Lower leg skin (tissue), 4 donors: ENCODE measurements around the gene MLH3. TPM values are rescaled to one million over a fixed set of nuclear protein-coding genes. Genes with fewer than 3 reads are reported as not detected.
A peak's percentile ranks its signal among the peaks of the same experiment; 100 is the strongest.

Experiments
- DNase-seq, 2 donors: peaks; one replicate each; pipeline ENCODE4 v3.0.0-alpha.2; 2019; ENCODE audit warnings: low spot score in 2 of 2
- H3K4me3 ChIP-seq: fragments of 200-600 bp; sonication (generic); 2 replicates; pipeline ENCODE4 v1.5.1; 2017; ENCODE audit warnings: mild to moderate bottlenecking, low read depth; ENCODE audit not compliant: poor library complexity, severe bottlenecking
- POLR2A ChIP-seq, 2 donors: fragments of 450-650 bp; IDR thresholded peaks; one replicate each; pipeline ENCODE4 v1.6.1; 2016 to 2017; ENCODE audit warnings: antibody characterized with exemption in 2 of 2, mild to moderate bottlenecking in 1 of 2, moderate library complexity in 1 of 2
- WGBS, 2 donors: methylation state at CpG; one replicate each; pipeline ENCODE4 v1.1.5; 2018; 5-methylcytosine and 5-hydroxymethylcytosine counted together
- intact Hi-C: fragments of 100-400 bp; cut with DNase I; formaldehyde crosslinking; loops from one replicate; pipeline ENCODE4 v1.15.0; 2023; ENCODE audit warnings: low total_unique reads
- total RNA-seq, 4 donors: library from RNA; depleted of rRNA; stranded (reverse); fragments of >200 nt; gene quantifications; one replicate each; pipeline ENCODE4 v1.1.0, GENCODE V29; 2016
- TF ChIP-seq, protein P1 (sequence below), 3 donors: fragments of 450-650 bp; IDR thresholded peaks; one replicate each; pipeline ENCODE4 v1.5.1; 2016; ENCODE audit warnings: antibody characterized with exemption in 3 of 3, mild to moderate bottlenecking in 3 of 3, moderate library complexity in 2 of 3

Gene MLH3
- total RNA-seq, 4 donors from 2014 or later = 16.9 to 20.9 (median 19.5) TPM

DNA sequence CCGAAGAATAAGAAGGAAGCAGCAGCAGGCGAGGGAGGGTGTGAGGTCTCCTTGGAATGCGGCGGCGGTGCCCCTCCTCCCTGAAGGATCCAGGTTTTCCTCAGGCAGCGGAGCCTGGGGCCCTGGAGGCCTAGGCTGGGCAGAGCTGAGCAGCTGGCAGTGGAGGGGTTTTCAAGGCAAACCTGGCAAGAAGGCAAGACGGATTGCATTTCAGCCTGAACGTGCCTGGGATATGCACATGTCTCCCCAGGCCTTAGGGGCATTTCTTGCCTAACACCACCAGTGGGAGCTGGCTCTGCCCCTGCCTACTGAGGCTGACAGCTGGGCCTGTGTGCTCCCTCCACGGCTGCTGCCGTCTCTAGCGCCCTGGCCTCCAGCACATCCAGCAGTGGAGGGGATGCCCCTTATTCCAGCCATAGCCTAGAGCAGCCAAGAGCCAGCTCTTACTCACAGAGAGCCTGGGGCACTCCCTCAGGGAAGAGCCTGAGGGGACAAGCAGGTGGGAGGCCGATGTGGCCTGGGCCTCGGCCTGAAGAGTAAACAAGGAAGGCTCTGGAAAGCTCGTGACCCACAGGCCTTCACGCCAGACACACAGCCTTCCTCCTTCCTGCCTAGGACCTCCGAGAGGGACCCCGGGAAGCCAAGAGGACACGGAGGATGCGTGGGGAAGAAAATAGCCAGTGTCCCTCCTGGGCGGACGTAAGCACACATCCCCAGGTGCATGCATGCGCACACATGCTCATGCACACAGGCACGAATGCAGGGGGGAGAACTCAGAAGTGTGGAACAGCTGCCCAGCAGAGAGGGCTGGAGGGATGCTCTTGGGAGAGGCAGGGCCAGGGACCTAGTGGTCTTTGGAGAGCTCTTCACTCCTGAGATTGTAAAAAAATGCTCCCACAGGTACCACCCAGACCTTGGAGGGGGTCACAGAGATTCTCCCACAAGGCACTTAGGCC is 71.5 kb downstream of the MLH3 start:
- DNase-seq = peak in 1 of 2 donors; percentile 81
- H3K4me3 ChIP-seq = no peak overlapping the region
- TF ChIP-seq, protein P1, sequence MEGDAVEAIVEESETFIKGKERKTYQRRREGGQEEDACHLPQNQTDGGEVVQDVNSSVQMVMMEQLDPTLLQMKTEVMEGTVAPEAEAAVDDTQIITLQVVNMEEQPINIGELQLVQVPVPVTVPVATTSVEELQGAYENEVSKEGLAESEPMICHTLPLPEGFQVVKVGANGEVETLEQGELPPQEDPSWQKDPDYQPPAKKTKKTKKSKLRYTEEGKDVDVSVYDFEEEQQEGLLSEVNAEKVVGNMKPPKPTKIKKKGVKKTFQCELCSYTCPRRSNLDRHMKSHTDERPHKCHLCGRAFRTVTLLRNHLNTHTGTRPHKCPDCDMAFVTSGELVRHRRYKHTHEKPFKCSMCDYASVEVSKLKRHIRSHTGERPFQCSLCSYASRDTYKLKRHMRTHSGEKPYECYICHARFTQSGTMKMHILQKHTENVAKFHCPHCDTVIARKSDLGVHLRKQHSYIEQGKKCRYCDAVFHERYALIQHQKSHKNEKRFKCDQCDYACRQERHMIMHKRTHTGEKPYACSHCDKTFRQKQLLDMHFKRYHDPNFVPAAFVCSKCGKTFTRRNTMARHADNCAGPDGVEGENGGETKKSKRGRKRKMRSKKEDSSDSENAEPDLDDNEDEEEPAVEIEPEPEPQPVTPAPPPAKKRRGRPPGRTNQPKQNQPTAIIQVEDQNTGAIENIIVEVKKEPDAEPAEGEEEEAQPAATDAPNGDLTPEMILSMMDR (IDR thresholded peaks at IDR 0.05) = no peak
- TF ChIP-seq POLR2A (IDR thresholded peaks at IDR 0.05) = no peak
- intact Hi-C loops = no loop called here
- WGBS, 2 donors = 48 to 54% methylated on average over 23 of the region's 23 CpGs

- WGBS, 2 donors = 48 to 61% methylated on average over 4 of the region's 4 CpGs
- TF ChIP-seq, protein P1 (IDR thresholded peaks at IDR 0.05) = no peak
- no peak for TF ChIP-seq POLR2A (IDR thresholded peaks at IDR 0.05)
- intact Hi-C loops = no loop called here
- H3K4me3 ChIP-seq = no peak overlapping the region
- DNase-seq = peak in 1 of 2 donors; percentile 40
Measured at GRCh38 chr14:74979029-74979428, 72.2 kb downstream of the MLH3 start.

- TF ChIP-seq, protein P1 (IDR thresholded peaks at IDR 0.05) = no peak
- TF ChIP-seq POLR2A (IDR thresholded peaks at IDR 0.05) = no peak
- DNase-seq = peak in 1 of 2 donors; percentile 79
- intact Hi-C loops = no loop called here
- H3K4me3 ChIP-seq = no peak overlapping the region
- 82 to 83% methylated on average over 8 to 11 of the region's 11 CpGs for WGBS, 2 donors
Measured at GRCh38 chr14:74978416-74978947, 72.8 kb downstream of the MLH3 start.

GRCh38 chr14:74977901-74978385 is 73.3 kb downstream of the MLH3 start:
- no peak overlapping the region for H3K4me3 ChIP-seq
- 56 to 62% methylated on average over 6 of the region's 6 CpGs for WGBS, 2 donors
- DNase-seq = no peak
- TF ChIP-seq, protein P1 (IDR thresholded peaks at IDR 0.05) = no peak
- TF ChIP-seq POLR2A (IDR thresholded peaks at IDR 0.05) = no peak
- intact Hi-C loops = no loop called here

- no peak for TF ChIP-seq POLR2A (IDR thresholded peaks at IDR 0.05)
- TF ChIP-seq, protein P1 (IDR thresholded peaks at IDR 0.05) = no peak
- intact Hi-C loops = no loop called here
- WGBS, 2 donors = 81 to 83% methylated on average over 12 of the region's 12 CpGs
- peak in 1 of 2 donors; percentile 82 for DNase-seq
- H3K4me3 ChIP-seq = no peak overlapping the region
Measured at GRCh38 chr14:74977164-74977900, 73.9 kb downstream of the MLH3 start.
